Hepatocyte (in vitro differentiated cells): ENCODE measurements around the gene LAMB2.

Experiments
- EZH2 ChIP-seq: fragments of 200-600 bp; sonication (generic); IDR thresholded peaks from 2 replicates; pipeline ENCODE4 v1.6.1; 2016; ENCODE audit warnings: antibody characterized with exemption, mild to moderate bottlenecking, borderline replicate concordance
- EZH2phosphoT487 ChIP-seq: fragments of 200-600 bp; sonication (generic); IDR thresholded peaks from one replicate; pipeline ENCODE4 v1.6.1; 2018; ENCODE audit warnings: antibody characterized with exemption, mild to moderate bottlenecking, low read depth, moderate library complexity; ENCODE audit not compliant: unreplicated experiment, severe bottlenecking
- TF ChIP-seq, protein P1 (sequence below): fragments of 200-600 bp; sonication (generic); IDR thresholded peaks from 2 replicates; pipeline ENCODE4 v1.5.1; 2016; ENCODE audit warnings: antibody characterized with exemption, mild to moderate bottlenecking; ENCODE audit not compliant: poor library complexity

- no peak for TF ChIP-seq EZH2phosphoT487
- TF ChIP-seq, protein P1, sequence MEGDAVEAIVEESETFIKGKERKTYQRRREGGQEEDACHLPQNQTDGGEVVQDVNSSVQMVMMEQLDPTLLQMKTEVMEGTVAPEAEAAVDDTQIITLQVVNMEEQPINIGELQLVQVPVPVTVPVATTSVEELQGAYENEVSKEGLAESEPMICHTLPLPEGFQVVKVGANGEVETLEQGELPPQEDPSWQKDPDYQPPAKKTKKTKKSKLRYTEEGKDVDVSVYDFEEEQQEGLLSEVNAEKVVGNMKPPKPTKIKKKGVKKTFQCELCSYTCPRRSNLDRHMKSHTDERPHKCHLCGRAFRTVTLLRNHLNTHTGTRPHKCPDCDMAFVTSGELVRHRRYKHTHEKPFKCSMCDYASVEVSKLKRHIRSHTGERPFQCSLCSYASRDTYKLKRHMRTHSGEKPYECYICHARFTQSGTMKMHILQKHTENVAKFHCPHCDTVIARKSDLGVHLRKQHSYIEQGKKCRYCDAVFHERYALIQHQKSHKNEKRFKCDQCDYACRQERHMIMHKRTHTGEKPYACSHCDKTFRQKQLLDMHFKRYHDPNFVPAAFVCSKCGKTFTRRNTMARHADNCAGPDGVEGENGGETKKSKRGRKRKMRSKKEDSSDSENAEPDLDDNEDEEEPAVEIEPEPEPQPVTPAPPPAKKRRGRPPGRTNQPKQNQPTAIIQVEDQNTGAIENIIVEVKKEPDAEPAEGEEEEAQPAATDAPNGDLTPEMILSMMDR, result no peak
- TF ChIP-seq EZH2, result no peak
Measured at GRCh38 chr3:49170744-49171118, 37.9 kb upstream of the LAMB2 start.
